ENCODE results near the gene SIRPB2.

The SIRPB2 gene

DNA sequence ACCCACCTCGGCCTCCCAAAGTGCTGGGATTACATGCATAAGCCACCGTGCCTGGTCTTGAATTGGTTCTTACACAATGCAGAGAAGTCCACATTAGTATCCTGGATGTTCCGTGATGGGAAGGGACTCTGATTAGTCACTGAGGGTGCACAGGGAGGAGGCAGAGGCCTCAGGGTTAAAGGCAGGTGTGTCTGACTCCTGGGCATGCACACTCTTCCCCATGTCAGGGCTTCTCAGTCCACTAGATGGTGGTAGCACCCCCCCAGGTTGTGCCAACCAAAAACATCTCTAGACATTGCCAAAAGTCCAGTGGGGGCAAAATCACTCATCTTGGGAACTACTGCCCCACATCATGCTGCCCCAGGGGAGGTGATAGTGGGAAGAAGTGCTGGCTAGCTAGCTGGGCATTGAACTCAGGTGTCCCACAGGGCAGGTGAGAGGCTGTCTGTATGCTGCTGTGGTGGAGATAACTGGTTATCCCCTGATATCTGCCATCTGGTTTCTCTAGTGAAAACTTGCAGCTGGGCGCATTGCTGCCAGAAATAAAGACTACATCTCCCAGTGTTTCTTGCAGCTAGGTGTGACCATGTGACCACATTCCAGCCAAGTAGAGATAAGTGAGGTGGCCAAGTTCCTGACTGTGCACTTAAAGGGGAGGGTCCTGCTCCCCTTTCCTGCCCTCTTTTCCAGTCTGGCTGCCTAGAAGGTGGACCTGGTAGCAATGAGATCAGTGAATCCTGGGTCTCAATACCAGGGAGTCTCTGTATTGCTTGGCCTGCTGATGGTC lies 16.2 kb downstream of the SIRPB2 start:
- no peak for DNase-seq
- intact Hi-C loops (cut with DNase I) = no loop called here

DNA sequence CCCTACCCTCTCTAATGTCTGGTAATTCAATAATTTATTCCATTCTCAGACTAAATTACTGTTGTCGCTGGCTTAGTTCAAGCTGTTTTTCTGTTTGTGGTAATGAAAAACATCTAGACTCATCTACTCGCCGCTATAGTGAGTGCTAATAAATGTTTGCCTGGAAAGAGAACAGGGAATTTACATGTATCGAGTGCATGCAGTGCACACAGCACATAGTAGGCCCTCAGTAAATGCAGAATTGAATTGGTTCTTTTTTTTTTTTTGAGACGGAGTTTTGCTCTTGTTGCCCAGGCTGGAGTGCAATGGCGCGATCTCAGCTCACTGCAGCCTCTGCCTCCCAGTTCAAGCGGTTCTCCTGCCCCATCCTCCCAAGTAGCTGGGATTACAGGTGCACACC lies 16.9 kb downstream of the SIRPB2 start:
- intact Hi-C loops (cut with DNase I) = no loop called here
- no peak for DNase-seq

DNA sequence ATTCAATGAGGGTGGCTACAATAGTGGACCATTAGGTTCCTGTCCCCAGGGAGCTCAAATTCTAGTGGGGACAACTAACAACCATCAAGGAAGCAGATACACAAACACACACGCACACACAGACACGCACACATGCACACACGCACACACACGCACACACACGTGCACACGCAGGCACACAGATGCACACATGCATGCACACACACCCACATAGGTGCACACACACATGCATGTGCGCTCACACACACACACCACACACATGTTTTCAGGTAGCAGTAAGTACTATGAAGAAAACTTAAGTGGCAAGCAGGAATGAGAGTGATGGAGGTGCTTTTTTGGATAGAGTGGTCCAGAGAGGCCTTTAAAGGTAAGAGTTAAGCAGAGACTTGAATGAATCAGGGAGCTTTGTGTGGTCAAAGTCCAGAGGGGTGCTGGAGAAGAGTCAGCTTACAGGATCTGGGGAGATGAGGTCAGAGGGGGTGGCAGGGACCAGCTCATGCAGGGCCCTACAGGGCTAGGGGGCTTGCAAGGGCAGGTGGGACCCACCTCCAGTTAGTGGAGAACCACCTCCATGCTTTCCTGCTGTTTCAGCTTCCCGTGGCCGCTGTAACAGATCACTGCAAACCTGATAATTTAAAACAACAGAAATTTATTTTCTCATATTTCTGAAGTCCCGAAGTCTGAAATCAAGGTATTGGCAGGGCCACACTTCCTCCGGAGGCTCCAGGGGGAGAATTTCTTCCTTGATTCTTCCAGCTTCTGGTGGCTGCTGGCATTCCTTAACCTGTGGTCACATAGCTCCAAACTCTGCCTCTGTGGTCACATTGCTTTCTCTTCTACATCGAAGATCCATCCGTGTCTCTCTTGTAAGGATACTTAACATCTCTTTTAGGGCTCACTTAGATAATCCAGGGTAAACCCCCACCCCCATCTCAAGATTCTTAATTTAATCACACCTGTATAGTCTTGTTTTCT lies 17.7 kb downstream of the SIRPB2 start:
- DNase-seq = no peak
- intact Hi-C loops (cut with DNase I) = no loop called here

GRCh38 chr20:1472556-1473245 lies 18.5 kb downstream of the SIRPB2 start:
- peak in 1 of 42 donors; percentile 6 for DNase-seq
- intact Hi-C loops (cut with DNase I) = no loop called here

DNA sequence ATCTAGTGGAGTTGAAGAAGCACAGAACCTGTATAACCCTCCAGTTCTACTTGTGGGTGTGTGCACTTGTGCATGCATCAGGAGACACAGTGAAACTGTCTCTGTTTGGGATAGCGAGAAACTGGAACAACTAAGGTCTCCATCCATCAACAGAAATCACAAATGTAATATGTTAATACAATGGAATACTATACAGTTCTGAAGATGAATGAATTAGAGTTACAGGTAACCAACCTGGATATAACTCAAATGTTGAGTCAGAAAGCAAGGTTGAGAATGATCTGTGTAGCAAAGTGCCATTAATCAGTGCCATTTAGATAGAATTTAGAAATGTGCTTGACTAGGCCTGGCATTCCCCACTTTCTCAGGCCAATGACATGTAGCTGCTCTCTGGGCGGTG lies 20.0 kb downstream of the SIRPB2 start:
- intact Hi-C loops (cut with DNase I) = no loop called here
- DNase-seq = no peak

- intact Hi-C loops (cut with DNase I) = loop anchor here (10.0 kb wide), 1 partner anchor 155 kb away; no protein-coding TSS in a partner anchor
- peak; percentile 28 to 88 (median 66) for DNase-seq
Measured at GRCh38 chr20:1469925-1470571, 21.2 kb downstream of the SIRPB2 start.

DNA sequence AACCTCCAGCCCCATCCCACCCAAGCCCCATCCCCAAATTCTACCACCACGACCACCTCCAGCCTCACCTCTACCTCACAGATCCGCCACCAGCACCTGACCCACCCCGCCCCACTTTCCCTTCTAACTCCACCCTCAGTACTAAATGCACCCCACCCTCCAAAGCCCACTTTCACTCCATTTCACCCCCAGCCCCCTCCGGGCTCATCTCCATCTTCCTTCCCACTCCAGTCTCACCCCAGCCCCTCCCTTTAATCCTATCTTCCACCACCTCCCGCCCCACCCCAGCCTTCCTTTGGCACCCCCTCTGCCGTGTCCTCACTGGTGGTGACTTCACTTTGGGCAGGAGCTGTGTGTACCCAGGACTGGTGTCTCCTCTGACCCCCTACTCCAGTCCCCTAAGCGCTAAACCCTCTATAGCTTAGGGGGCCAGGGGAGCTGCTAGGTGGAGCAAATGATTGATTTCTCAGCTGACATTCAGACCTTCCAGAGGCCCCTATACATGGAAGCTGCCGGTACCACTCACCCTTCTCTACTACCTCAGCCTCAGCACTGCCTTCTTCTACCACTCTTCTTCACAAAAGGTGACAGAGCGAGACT lies 21.8 kb downstream of the SIRPB2 start:
- no peak for DNase-seq
- intact Hi-C loops (cut with DNase I) = loop anchor here (10.0 kb wide), 1 partner anchor 155 kb away; no protein-coding TSS in a partner anchor

DNA sequence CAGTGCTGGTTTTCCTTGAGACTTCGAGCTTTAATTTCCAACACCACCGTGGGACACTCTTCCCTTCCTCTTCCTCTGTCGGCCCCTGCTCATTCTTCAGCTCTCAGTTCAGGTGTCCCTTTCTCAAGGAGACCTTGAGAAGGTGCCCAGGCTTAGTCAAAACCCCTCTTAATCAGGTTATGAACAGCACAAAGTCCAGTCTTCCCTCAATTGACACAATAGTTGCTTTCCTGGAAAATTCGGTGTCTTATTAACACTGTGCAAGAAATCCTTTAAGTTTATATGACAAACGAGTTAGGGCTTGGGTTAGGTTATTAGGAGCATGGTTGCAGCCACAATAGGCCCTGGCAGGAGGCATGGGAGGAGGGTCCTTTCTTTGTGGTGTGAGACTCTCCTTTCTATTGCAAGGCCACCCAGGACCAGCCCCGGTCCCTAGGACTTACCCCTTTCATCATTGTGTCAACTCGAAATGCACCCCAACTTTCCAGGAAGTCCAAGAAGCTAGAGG lies 23.0 kb downstream of the SIRPB2 start:
- intact Hi-C loops (cut with DNase I) = loop anchor here (10.0 kb wide), 1 partner anchor 153 kb away; no protein-coding TSS in a partner anchor
- no peak for DNase-seq

DNA sequence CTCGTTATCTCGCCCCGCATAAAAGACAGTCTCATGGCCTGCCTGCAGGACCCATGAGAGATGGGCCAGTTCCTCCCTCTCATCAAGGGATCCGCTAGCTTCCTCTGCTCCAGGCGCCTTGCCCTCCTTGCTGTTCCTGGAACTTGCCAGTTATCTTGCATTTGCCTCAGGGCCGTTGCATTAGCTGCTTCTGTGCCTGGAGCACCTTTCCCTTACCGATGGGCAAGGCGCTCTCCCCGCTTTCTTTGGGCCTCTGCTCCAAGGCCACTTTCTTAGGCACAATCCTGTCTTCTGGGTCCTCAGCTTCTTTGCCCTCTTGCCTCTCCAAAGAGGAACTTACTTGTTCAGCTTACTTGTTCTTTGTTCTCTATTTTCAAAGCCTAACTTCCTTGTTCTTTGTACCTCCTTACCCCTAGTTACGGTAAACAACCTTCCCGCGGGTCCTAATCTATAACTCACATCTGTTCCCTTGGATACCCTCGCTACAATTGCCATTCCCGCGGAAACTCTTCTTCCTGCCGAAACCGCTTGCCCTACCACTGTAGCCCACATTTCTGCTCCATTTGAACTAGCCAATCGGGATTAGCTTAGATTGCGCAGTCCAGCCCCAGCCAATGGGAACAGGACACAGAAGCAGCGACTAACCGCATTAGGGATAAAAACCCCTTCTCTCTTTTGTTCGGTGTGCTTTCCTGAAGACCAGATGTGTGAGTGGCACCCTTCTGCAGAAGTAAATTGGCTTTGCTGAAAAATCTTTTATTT lies 23.7 kb downstream of the SIRPB2 start:
- intact Hi-C loops (cut with DNase I) = loop anchor here (10.0 kb wide), 1 partner anchor 153 kb away; no protein-coding TSS in a partner anchor
- peak in 24 of 42 donors; percentile 7 to 54 (median 24) for DNase-seq

DNA sequence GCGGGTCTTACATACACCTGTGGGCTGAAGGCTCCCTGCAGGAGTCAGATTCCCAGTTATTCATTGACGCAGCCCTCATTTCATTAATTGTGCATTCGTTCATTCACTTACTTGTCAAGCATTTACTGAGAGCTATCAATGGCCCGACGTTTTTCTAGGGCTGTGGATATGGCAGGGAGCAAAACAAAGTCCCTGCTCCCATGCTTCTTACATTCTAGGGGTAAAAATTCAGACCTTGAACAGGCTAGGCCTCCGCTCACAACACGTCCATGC lies 24.2 kb downstream of the SIRPB2 start:
- intact Hi-C loops (cut with DNase I) = loop anchor here (10.0 kb wide), 1 partner anchor 152 kb away; no protein-coding TSS in a partner anchor
- no peak for DNase-seq

DNA sequence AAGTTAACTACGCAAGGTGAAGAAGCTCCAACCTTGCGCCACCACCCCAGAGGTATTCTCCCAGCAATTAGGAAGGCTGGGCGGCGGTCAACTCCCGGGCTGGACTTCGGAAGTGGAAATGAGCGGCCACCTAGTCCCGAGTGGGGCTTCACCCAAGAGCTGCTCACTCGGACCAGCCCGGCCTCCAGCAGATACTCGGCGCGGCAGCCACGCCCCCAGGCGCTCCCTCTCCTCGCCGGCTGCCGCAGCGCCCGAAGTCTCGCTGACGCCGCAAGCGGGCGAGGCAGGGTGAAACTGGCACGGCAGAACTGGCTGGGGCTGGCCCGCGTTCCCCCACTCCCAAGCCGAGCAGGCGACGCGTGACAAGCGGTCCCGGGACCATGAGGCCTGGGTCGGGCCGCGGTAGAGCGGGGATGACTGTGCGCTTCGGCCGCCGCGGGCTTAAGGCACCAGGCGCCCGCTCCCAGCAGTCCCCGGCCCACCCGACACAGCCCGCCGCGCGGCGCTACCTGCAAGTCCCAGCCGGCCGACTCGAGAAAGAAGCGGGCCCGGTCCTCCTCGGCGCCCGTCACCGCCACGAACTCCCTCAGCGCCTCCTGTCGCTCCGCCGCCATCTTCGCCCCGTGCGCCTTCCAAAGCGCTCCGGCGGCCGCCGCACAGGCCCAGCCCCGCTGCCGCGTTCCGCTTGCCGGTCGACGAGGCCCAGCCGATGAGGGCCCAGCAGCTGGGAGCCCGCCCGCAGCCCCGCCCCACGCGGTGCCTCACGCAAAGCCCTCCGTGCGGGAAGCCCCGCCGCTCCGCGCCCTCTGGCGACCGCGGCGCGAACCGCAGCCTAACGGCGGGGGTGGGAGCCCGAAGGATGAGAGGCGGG lies 24.8 kb downstream of the SIRPB2 start, which contains the start of gene NSFL1C:
NSFL1C (minus strand) TSS at position 639 of the 871 bp plus-strand sequence; CDS start at position 614, 25 bp downstream.
- DNase-seq = peak; percentile 83 to 99 (median 96)
- intact Hi-C loops (cut with DNase I) = loop anchor here (10.0 kb wide), 1 partner anchor 152 kb away; no protein-coding TSS in a partner anchor

DNA sequence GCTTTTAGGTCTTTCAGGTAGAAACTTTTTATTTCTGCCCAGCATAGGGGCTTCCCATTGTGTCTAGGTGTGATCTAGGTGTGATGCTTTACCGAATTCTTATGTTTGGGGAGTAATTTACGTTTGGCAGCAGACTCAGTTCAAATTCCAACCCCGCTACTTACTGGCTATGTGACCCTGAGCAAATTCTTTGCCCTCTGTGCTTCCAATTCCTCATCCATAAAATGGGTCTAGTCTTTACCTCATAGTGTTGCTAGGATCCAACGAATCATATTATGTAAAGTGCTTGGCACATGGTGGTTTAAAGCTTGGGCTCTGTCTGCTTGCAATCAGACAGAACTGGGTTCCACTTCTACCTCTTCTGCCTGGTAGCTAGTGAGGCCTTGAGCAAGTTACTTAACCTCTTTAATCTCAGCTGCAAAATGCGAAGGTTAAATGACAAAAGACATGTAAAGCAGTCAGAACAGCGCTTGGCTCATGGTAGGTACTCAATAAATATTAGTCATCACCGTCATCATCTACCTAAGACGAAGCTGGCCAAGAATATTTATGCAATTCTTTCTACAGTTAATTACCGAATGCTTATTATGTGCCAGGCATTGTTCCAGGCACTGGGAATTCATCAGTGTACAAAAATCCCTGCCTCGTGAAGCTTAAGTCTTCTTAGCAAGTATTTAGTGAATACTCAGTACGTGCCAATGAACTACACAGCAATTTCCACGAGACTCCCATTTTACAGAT lies 25.6 kb downstream of the SIRPB2 start:
- DNase-seq = peak in 1 of 42 donors; percentile 22
- intact Hi-C loops (cut with DNase I) = loop anchor here (10.0 kb wide), 1 partner anchor 151 kb away; no protein-coding TSS in a partner anchor

- DNase-seq = peak in 2 of 42 donors; percentile 16 to 22
- intact Hi-C loops (cut with DNase I) = loop anchor here (10.0 kb wide), 1 partner anchor 149 kb away; no protein-coding TSS in a partner anchor
Measured at GRCh38 chr20:1463971-1464570, 27.1 kb downstream of the SIRPB2 start.

- DNase-seq = no peak
- intact Hi-C loops (cut with DNase I) = loop anchor here (10.0 kb wide), 1 partner anchor 148 kb away; no protein-coding TSS in a partner anchor
Measured at GRCh38 chr20:1462834-1463233, 28.4 kb downstream of the SIRPB2 start.

GRCh38 chr20:1462001-1462400 lies 29.2 kb downstream of the SIRPB2 start:
- intact Hi-C loops (cut with DNase I) = loop anchor here (10.0 kb wide), 1 partner anchor 147 kb away; no protein-coding TSS in a partner anchor
- no peak for DNase-seq
